Measurements from ENCODE around the gene PICK1. TPM values are rescaled to one million over a fixed set of nuclear protein-coding genes. Genes with fewer than 3 reads are reported as not detected.

The PICK1 gene
- total and polyA plus RNA-seq, 2 of the 13 experiments (the other 11 are each of a cell fraction or from before 2014, with no cell fraction given), result 19.3 to 25.3 TPM

- Histone ChIP-seq H3K36me3 (replicated peaks in 1 of 2; ENCODE audit: control insufficient read depth in 1 of 2, insufficient read depth in 2 of 2, low read length in 2 of 2) (no peaks in the 10 kb centered on the region), H3K4me3 (replicated peaks in 1 of 3; ENCODE audit: insufficient read depth in 1 of 3, low read depth in 2 of 3, low read length in 3 of 3) (no peak overlapping the region), H3K79me2 (ENCODE audit: insufficient read depth, low read length) (no peaks in the 10 kb centered on the region), H3K9ac (ENCODE audit: insufficient read depth, low read depth, low read length) (no peak overlapping the region), H4K20me1 (ENCODE audit: insufficient read depth, low read length) (no peaks in the 10 kb centered on the region), H3K27me3 (ENCODE audit: control insufficient read depth in 1 of 2, insufficient read depth in 2 of 2, low read length in 2 of 2) (peaks cover 0 to 17% of the 10 kb centered on the region in 2 experiments; a peak in 3 of 5 replicates), H3K4me1 (ENCODE audit: insufficient read depth, low read length) (peaks cover 43% of the 10 kb centered on the region), H2AFZ (ENCODE audit: low read length) (no peak overlapping the region), H3K27ac (ENCODE audit: extremely low read length, insufficient read depth, low read length) (no peak overlapping the region), H3K9me3 (ENCODE audit: low read length) (no peaks in the 10 kb centered on the region), H3K4me2 (ENCODE audit: low read depth, low read length) (no peak overlapping the region)
- ChIA-PET POLR2A (no interaction called here), CTCF (ENCODE audit: low intra/inter-chr PET ratio, low total read pairs) (no interaction called here)
- FAIRE-seq, result no peak
- no peak for ATAC-seq
- intact Hi-C loops (cut with micrococcal nuclease; ENCODE audit: unreplicated experiment) (no loop called here), in situ Hi-C loops (cut with HindIII; ENCODE audit: extremely low pct_ligation_motif_present, low pct_unique_long_range_greater_than_20kb) (no loop called here)
- DNase-seq (ENCODE audit: low spot score), result no peak
- 63% methylated on average over 6 of the region's 6 CpGs for WGBS (ENCODE audit: low lambda C conversion rate)
- no TSS peak for BruUV-seq (replicated peaks)
- no peak for TF ChIP-seq POLR2AphosphoS5 (IDR thresholded peaks at IDR 0.05; ENCODE audit: low read depth, low read length)
- no peak for TF ChIP-seq ZNF740 (CRISPR knock-in tag; IDR thresholded peaks at IDR 0.05)
- no peak for TF ChIP-seq FOXO4 (CRISPR knock-in tag; conservative IDR thresholded peaks at IDR 0.05)
- no peak for TF ChIP-seq ZSCAN29 (CRISPR knock-in tag; conservative IDR thresholded peaks at IDR 0.05)
- no peak for TF ChIP-seq BATF2 (CRISPR knock-in tag; IDR thresholded peaks at IDR 0.05)
- no peak for TF ChIP-seq MAFG (CRISPR knock-in tag; IDR thresholded peaks at IDR 0.05)
- TF ChIP-seq KAT2B (IDR thresholded peaks at IDR 0.05; ENCODE audit: borderline replicate concordance, low read depth, low read length), result no peak
- TF ChIP-seq ZNF484 (CRISPR knock-in tag; IDR thresholded peaks at IDR 0.05; ENCODE audit: borderline replicate concordance, low read depth), result no peak
- no peak for TF ChIP-seq ZNF713 (CRISPR knock-in tag; IDR thresholded peaks at IDR 0.05)
- no peak for TF ChIP-seq ZNF280D (CRISPR knock-in tag; IDR thresholded peaks at IDR 0.05)
- no peak for TF ChIP-seq ZXDC (CRISPR knock-in tag; IDR thresholded peaks at IDR 0.05)
- no peak for TF ChIP-seq BCL6 (CRISPR knock-in tag; IDR thresholded peaks at IDR 0.05)
- no peak for TF ChIP-seq ZNF280B (CRISPR knock-in tag; IDR thresholded peaks at IDR 0.05; ENCODE audit: borderline replicate concordance)
- no peak for TF ChIP-seq CHCHD3 (CRISPR knock-in tag; IDR thresholded peaks at IDR 0.05)
- no peak for TF ChIP-seq ZNF547 (CRISPR knock-in tag; IDR thresholded peaks at IDR 0.05)
- TF ChIP-seq NCOR1 (IDR thresholded peaks at IDR 0.05; ENCODE audit: borderline replicate concordance, low read length), result no peak
These were observed 36.0 kb upstream of the PICK1 start for GRCh38 chr22:38021206-38021605.

Data from HepG2 (cell line).